IPS-18c (cell line): ENCODE results near the gene NINL.
"Not testable (repeated sequence)": the region's sequence is repeated elsewhere in the genome, so short reads cannot be mapped to it uniquely, and the experiment has no call there.

ENCODE experiments used
- H3K4me3 ChIP-seq: 2 replicates; pipeline ENCODE4 v1.7.0; 2013; ENCODE audit warnings: low read depth, mild to moderate bottlenecking, low read length, moderate library complexity; ENCODE audit not compliant: insufficient read depth
- H3K9me3 ChIP-seq: one replicate; pipeline ENCODE4 v1.6.1; 2013; ENCODE audit warnings: mild to moderate bottlenecking, low read length, moderate library complexity; ENCODE audit not compliant: control insufficient read depth, insufficient read depth

NINL gene

DNA sequence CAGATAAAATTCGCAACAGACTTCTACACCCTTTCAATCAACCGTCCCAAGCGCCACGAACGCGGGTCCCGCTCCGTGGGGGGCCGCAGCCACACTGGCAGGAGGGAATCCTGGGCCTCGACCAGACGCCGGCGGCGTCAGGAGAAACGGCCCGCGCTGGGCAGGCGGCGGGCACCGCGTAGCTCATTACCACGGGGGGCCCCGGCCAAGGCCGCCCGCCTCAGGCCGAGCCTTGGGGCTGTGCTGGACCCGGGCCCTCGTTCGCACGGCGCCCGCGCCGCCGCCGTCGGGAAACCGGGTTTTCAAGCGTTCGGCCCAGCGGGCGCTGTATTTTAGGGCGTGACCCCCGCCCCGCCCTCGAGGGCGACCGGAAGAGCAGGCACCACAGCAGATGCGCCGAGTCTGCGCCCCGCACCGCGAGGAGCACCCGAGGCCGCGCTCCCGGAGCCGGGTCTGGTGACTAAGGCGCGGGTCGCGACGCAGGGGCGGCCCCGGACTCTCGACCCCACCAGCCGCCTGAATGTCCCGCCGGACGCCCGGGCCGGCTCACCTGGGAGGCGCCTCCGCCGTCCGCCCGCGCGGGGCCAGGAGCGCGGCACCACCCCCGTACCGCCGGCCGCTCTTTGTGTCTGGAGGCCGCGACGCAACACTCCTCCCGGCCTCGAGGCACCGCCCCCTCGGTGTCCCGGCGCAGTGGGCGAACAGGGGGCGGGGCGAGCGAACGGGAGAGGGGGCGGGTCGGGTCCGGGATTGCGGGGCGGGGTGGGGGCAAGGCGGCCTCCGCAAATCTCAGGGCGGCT lies at the start of gene NINL:
Gene NINL (minus strand): TSS at position 627 of the 800 bp plus-strand sequence. CDS start 58,944 bp downstream, outside the sequence.
- peaks cover 2% of the 10 kb centered on the region for H3K9me3 ChIP-seq

DNA sequence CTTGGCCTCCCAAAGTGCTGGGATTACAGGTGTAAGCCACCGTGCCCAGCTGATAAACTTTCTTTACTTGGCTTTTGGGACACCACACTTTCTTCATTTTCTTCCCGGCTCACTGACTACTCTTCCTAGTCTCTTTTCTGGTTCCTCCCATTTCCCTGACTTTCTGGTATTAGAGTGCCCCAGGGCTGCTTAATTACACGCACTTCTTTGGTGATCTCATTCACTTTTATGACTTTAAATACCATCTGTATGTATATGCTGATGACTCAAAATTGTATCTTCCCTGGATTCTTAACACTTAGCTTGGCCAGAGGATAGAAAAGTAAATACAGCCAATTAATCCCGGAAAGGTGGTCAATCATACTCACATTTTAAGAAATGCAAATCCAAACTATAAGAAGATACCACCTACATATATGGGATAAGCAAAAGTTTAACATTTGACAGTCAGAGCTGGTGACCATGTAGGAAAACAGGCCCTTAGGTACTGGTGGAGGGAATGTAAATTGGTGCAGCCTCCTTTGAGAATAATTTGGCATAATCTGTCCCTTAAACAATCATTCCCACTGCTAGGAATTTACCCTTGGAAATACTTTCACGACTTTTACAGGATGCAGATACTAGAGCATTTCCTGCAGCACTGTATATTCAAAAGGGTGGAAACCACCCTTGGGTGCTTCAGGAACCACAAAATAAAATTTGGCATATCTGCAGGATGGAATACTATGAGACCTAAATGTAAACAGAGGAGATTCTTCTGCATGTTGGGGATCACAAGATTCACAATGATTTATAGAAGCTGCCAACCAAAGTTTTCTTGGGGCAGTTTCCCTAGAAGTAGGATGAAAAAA lies 47.8 kb upstream of the NINL start:
- H3K9me3 ChIP-seq = no peaks in the 10 kb centered on the region
- H3K4me3 ChIP-seq = no peak overlapping the region

More for the DNA sequence above, at the start of gene NINL:
- H3K4me3 ChIP-seq = peak within 1 kb of the TSS; percentile 89

DNA sequence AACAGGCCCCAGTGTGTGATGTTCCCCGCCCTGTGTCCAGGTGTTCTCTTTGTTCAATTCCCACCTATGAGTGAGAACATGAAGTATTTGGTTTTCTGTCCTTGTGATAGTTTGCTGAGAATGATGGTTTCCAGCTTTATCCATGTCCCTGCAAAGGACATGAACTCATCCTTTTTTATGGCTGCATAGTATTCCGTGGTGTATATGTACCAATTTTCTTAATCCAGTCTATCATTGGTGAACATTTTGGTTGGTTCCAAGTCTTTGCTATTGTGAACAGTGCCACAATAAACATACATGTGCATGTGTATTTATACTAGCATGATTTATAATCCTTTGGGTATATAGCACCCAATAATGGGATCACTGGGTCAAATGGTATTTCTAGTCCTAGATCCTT lies 45.3 kb upstream of the NINL start:
- not testable (repeated sequence) for H3K4me3 ChIP-seq, H3K9me3 ChIP-seq

DNA sequence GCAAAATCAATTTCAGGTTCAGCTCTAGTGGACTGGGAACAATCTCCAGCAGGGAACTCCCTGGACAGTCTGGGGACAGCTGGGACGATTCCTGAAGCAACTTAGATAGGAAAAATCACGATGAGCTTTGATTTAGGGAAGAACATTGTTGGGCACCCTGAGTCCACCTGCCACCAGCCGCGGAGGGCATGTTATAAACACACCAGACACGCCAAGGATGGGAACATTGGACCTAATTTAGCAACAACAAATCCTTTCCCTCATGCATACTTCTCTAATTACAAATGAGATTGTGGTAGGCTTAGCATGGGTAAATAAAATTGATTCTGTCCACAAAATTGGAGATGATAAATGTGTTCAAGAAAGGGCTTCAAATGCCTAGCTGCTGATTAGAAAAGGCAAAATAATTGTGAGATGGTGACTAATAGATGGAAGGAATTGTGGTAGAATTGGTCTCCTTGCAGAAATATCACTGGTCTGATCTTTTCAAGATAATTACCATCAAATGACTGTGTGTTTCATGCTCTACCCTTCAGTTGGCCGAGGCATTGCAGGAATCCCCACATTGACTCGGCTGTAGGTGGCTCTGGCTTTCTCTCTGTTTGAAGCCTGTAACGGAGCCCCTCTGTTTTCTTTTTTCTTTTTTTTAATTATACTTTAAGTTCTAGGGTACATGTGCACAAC lies 44.6 kb upstream of the NINL start:
- Histone ChIP-seq H3K9me3 (peaks cover 2% of the 10 kb centered on the region), H3K4me3 (no peak overlapping the region)

DNA sequence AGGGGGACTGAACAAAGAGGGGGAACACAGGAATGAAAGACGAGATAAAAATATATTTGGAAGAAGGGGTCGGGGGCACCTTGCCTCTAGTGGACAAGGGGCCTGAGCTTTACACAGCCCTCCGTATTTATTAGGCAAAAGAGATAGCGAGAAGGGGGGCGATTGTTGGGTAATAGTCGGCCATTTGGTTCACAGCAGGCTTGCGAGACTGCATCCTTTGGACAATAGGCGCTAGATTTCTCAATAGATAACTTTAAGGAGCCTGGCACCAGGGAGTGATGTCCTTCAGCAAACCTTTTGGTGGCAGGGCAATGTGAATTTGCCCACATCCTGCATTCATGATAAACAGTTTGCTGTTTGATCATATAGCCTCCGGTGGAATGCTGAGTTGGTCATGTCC lies 41.4 kb upstream of the NINL start:
- Histone ChIP-seq H3K9me3 (peaks cover 2% of the 10 kb centered on the region), H3K4me3 (no peak overlapping the region)

DNA sequence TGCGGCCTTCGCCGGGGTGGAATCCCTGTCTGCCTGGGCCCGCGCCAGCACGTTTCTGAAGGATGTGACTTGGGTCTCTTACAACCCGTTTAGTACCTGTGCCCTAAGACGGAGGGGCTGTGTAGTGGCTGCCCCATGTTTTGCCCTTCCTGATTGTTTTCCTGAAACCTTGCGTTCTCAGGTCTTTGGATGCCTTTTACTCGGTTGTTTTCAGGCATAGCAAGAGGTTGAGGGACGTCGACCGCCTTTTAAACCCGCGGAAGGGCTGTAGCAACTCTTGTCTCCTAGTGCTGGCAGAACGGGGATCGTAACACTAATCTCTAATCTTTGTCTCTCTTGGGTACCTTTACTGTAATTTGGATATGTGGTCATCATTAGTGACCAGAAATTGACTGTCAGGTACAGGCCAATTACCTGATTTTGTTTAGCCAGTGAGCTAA lies 39.2 kb upstream of the NINL start:
- peaks cover 2% of the 10 kb centered on the region for H3K9me3 ChIP-seq
- peak overlapping the region; percentile 79 for H3K4me3 ChIP-seq

DNA sequence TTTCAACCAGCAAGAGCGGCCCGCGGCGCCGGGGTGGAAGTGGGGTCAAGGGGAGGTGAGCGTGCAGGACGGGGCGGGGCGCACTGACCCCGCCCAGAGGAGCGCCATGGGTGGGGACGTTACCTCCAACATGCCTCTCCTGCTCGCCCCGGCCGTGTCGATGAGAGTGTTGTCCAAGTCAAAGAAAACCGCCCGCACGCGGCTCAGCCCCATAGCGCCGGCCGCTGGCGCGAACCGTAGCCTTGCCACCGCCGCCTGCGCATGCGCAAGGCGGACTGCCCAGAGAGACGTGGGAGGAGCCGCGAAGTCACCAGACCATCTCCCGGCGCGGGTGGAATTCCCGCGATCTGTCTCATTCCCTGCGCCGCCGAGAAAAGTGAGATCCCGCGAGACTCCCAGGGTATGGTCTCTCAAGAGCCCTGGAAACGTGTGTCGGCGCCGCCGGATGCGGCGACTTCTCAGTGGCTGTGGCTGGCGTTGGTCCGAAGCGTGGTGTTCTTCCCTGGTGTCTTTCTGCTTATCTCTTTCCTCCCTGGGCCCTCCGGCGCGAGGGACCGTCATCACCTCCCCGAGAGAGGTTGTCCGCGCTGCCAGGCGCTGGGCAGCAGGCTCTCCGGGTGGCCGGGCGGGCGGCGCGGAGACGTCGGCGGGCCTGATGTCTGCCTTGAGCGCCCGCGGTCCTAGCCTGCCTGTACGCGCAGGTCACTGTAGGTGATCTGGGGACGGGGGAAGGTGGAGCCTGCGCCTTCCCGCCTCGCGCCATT lies 38.6 kb upstream of the NINL start, which contains the start of gene NANP:
Gene NANP (minus strand): TSS at position 279 of the 764 bp plus-strand sequence. CDS start 66 bp downstream, at position 213.
- Histone ChIP-seq H3K9me3 (peaks cover 2% of the 10 kb centered on the region), H3K4me3 (peak within 1 kb of the TSS; percentile 79)

DNA sequence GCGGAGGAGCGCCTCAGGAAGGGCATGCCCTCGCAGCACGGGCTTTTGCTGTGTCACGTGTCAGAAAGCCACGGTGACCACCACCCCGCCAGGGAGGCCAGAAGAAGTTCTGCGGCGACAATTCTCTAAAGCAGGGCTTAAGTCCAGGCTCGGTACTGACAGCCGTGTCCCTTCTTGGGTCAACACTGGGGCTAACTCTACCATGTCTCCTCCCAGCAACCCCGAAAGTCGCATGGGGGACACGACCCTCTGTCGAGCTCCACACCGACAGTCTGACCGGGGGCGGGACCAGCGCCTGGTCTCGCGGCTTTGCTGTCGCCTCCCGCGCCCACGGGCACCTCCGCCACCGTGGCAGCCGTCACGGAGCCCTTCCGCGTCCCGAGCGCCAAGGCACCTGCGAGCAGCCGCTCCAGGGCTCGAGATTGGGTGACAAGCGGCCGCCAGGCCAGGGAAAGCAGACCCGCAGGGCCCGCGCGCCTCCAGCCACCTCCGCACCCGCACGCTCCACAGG lies 37.9 kb upstream of the NINL start:
- H3K9me3 ChIP-seq = peaks cover 2% of the 10 kb centered on the region
- H3K4me3 ChIP-seq = peak overlapping the region; percentile 79

DNA sequence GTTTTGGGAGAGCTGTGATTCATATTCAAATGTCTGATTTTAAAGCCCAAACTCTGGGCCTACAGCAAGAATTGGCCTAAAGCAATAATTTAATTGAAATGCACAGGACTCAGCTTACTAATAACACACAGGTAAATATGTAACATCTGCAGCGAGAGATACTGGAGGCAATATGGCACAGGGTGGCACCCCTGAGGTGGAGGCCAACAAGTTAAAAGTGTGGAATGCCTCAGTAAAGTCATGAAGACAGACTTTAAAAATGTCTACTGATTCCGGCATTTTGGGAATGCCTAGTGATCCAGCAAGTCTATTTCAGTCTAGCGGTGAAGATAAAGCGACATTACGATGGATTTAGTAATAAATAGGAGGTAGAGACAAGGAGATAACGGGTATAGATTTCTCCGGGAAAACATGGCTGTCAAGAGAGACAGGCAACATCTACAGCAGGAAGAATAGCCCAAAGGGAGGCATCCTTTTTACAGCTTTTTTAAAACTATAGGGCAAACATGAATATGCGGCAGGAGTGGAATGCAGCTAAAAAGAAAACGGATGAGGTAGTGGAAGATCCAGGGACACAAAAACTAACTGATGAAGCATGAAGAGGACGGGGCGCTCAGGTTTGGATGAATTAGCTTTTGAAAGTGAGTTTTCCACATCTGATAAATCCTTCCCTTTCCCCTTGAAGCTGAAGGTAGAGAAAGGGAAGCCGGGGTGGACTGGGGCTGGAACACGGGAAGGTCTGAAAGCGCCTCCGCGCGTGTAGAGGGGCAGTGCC lies 37.3 kb upstream of the NINL start:
- Histone ChIP-seq H3K4me3 (peak overlapping the region; percentile 79), H3K9me3 (peaks cover 2% of the 10 kb centered on the region)

DNA sequence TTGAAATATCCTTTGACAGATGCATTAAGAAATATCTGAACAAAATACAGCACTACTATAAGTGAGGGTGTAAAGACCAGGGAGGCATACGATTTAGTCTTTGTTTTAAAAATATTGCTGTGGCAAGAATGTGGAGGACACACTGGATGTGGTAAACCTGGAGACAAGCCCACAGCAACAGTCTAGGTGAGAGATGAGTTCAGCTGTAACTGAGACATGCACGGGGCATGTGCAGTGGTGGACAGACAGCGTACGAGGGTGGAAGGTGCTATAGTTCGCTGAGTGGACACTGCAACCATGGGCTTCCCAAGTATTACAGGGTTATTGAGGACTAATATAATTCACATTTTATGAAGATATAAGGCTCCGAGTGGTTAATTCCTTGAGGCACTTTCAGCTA lies 36.7 kb upstream of the NINL start:
- H3K4me3 ChIP-seq = no peak overlapping the region
- peaks cover 2% of the 10 kb centered on the region for H3K9me3 ChIP-seq

DNA sequence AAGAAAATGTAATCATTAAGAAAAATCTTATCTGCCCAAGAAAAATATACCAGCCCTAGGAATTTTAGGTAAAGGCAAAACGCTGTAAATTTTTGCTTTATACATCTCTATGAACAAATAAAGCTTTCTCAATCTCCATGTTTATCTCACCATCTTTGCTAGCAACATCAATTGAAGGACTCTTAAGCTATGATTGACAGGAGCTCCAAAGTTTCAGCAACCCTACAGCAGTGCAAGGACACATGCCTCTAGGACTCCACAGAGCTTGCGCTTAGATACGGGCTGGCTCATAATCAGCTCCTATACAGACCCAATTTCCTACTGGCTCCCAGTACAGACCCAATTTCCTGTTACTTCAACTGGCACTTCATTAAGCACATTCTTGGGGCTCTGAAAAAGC lies 34.2 kb upstream of the NINL start:
- Histone ChIP-seq H3K4me3 (no peak overlapping the region), H3K9me3 (no peaks in the 10 kb centered on the region)

DNA sequence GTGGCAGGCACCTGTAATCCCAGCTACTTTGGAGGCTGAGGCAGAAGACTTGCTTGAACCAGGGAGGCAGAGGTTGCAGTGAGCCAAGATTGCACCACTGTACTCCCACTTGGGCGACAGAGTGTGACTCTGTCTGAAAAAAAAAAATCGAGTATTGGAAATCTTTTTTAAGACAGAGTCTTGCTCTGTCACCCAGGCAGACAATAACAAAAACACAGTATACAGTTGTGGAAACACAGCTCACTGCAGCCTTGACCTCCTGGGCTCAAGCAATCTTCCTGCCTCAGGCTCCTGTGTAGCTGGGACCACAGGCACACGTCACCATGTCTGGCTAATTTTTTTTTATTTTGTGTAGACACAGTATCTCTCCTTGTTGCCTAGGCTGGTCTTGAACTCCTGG lies 23.4 kb upstream of the NINL start:
- Histone ChIP-seq H3K9me3 (no peaks in the 10 kb centered on the region), H3K4me3 (no peak overlapping the region)

DNA sequence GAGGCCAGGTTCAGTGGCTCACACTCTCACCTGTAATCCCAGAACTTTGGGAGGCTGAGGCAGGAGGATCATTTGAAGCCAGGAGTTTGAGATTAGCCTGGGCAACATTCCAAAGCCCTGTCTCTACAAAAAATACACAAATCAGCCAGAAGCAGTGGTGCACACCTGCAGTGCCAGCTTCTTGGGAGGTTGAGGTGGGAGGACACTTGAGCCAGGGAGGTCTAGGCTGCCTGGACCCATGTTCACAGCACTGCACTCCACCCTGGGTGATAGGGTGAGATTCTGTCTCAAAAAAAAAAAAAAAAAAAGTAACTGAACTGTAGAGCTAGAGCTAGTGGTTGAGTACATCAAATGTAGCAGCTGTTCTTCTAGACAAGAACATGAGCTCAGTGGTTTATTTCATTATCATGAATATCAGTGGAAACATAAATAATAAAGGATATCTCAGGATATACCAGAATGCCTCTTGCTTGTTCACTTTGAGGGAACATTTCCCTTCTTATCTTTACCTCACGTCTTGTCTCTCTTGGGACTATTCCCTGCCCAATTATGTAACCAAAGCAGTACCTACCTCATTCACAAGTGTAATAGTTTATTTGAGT lies 20.9 kb upstream of the NINL start:
- no peaks in the 10 kb centered on the region for H3K9me3 ChIP-seq
- no peak overlapping the region for H3K4me3 ChIP-seq

DNA sequence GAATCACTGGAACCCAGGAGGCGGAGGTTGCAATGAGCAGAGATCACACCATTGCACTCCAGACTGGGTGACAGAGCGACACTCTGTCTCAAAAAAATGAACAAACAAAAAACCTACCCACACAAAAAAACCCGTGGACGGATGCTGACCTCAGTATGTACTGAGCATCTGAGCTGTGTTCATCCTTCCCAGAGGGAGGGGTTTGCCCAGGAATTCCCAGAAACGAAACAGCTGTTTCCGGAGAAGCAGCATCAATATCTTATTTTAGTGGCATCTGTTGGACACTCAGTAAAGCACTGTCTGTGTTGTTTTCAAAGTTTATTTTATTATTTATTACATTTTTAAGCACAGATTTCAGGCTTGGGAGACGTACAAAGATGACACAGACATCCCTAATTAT lies 19.8 kb upstream of the NINL start:
- H3K9me3 ChIP-seq = no peaks in the 10 kb centered on the region
- no peak overlapping the region for H3K4me3 ChIP-seq

DNA sequence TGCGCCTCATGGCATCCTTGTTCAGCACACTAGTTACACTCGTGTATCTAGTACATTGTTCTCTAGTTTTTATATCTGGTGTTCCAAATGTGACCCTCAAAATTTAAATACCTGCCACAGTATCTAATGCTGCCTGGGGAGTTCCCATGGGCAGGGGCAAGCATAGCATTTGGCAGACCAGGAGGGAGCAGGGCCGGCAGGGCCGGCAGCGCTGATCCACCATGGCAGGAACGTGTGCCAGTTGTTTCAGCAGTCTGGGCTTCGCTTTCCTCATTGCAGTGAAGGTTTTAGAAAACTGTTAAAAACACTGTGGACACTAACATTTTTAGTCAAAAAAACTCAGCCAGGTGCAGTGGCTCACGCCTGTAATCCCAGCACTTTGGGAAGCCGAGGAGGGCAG lies 19.3 kb upstream of the NINL start:
- Histone ChIP-seq H3K9me3 (no peaks in the 10 kb centered on the region), H3K4me3 (no peak overlapping the region)

DNA sequence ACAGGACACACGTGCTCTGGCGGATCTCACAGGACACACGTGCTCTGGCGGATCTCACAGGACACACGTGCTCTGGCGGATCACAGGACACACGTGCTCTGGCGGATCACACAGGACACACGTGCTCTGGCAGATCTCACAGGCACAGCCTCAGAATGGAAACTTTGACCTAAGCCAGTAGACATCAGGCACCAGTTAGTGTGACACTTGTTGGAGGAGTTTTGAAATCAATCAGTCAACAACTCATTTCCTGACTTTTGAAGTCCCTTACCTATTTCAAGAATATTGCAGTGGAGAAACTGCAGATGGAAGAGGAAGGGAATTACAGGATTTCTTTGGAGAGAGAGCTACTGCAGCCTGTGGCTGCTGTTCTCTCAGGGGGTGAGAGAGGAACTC lies 17.6 kb upstream of the NINL start:
- H3K9me3 ChIP-seq, H3K4me3 ChIP-seq: not testable (repeated sequence)
